CD4-positive, CD25-positive, alpha-beta regulatory T cell (primary cell): ENCODE results near the gene AHRR. TPM values are rescaled to one million over a fixed set of nuclear protein-coding genes. Genes with fewer than 3 reads are reported as not detected.
"Not testable (repeated sequence)": the region's sequence is repeated elsewhere in the genome, so short reads cannot be mapped to it uniquely, and the experiment has no call there.

Source experiments
- ATAC-seq, 2 donors: fragments of 150-1000 bp; cut with Tn5 transposase; one replicate each; pipeline ENCODE4 v1.10.0; 2021; ENCODE audit warnings: low read depth in 2 of 2, moderate number of reproducible peaks in 2 of 2, moderate library complexity in 1 of 2
- DNase-seq, 3 donors: peaks; one replicate each; pipeline versions ENCODE4 v3.0.0 to v3.0.0-alpha.2; 2012 to 2022; ENCODE audit warnings: mixed read lengths in 1 of 3
- H3K27ac ChIP-seq: one replicate; pipeline ENCODE4 v1.7.0; 2013; ENCODE audit warnings: mild to moderate bottlenecking, low read length; ENCODE audit not compliant: insufficient read depth, poor library complexity, severe bottlenecking
- H3K27me3 ChIP-seq: one replicate; pipeline ENCODE4 v1.7.0; 2013; ENCODE audit warnings: low read length; ENCODE audit not compliant: control insufficient read depth, insufficient read depth
- H3K36me3 ChIP-seq: one replicate; pipeline ENCODE4 v1.7.0; 2013; ENCODE audit warnings: mild to moderate bottlenecking, low read length, moderate library complexity; ENCODE audit not compliant: control insufficient read depth, insufficient read depth
- H3K4me1 ChIP-seq: 2 replicates; pipeline ENCODE4 v1.7.0; 2013; ENCODE audit warnings: mild to moderate bottlenecking, low read length; ENCODE audit not compliant: insufficient read depth, control insufficient read depth, poor library complexity, severe bottlenecking
- H3K4me3 ChIP-seq: one replicate; pipeline ENCODE4 v1.7.0; 2013; ENCODE audit warnings: low read depth, mild to moderate bottlenecking, low read length, moderate library complexity
- H3K9me3 ChIP-seq, 2 experiments: 1 replicate in 1 of 2; 2 replicates in 1 of 2; pipeline ENCODE4 v1.7.0; 2013; ENCODE audit warnings: low read length in 2 of 2, mild to moderate bottlenecking in 1 of 2, moderate library complexity in 1 of 2; ENCODE audit not compliant: control insufficient read depth in 2 of 2
- H3K27ac Mint-ChIP-seq, 3 donors: one replicate each; pipeline ENCODE4 v1.8.0; 2020 to 2022; ENCODE audit warnings: mild to moderate bottlenecking in 3 of 3, mixed read lengths in 3 of 3, moderate library complexity in 2 of 3
- H3K27me3 Mint-ChIP-seq: one replicate; pipeline ENCODE4 v1.8.0; 2022; ENCODE audit warnings: mild to moderate bottlenecking, mixed read lengths
- H3K36me3 Mint-ChIP-seq: one replicate; pipeline ENCODE4 v1.8.0; 2020; ENCODE audit warnings: mixed read lengths
- H3K4me1 Mint-ChIP-seq, 4 donors: one replicate each; pipeline ENCODE4 v1.8.0; 2020 to 2022; ENCODE audit warnings: mixed read lengths in 4 of 4, mild to moderate bottlenecking in 1 of 4
- H3K4me3 Mint-ChIP-seq, 4 donors: one replicate each; pipeline ENCODE4 v1.8.0; 2020 to 2022; ENCODE audit warnings: mild to moderate bottlenecking in 4 of 4, mixed read lengths in 4 of 4, moderate library complexity in 3 of 4
- H3K9me3 Mint-ChIP-seq, 7 donors: one replicate each; pipeline ENCODE4 v1.8.0; 2020 to 2022; ENCODE audit warnings: mixed read lengths in 7 of 7, mild to moderate bottlenecking in 3 of 7, moderate library complexity in 2 of 7
- polyA plus RNA-seq, 4 donors: library from polyadenylated mRNA; unstranded; fragments of 300-500 nt; fragmentation: Illumina TruSeq; gene quantifications; one replicate each; pipeline ENCODE4 v1.2.3, GENCODE V29; 2021
- total RNA-seq: library from RNA; stranded (reverse); gene quantifications from one replicate; pipeline ENCODE4 v1.2.3, GENCODE V29; 2022

The AHRR gene
- total and polyA plus RNA-seq, 5 donors from 2014 or later, result 0.20 to 4.5 (median 0.72) TPM

DNA sequence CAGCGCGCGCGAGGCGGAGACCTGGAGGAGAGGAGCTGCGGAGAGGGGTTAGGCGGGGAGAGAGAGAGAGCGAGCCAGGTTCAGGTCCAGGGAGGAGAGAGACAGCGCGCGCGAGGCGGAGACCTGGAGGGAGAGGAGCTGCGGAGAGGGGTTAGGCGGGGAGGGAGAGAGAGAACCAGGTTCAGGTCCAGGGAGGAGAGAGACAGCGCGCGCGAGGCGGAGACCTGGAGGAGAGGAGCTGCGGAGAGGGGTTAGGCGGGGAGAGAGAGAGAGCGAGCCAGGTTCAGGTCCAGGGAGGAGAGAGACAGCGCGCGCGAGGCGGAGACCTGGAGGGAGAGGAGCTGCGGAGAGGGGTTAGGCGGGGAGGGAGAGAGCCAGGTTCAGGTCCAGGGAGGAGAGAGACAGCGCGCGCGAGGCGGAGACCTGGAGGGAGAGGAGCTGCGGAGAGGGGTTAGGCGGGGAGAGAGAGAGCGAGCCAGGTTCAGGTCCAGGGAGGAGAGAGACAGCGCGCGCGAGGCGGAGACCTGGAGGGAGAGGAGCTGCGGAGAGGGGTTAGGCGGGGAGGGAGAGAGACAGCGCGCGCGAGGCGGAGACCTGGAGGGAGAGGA lies 152.8 kb downstream of the AHRR start:
- not testable (repeated sequence) for H3K27me3 ChIP-seq, ATAC-seq, DNase-seq, H3K9me3 ChIP-seq, H3K27ac ChIP-seq, H3K36me3 Mint-ChIP-seq, H3K9me3 Mint-ChIP-seq
- Mint-ChIP-seq H3K4me1 (peaks cover 0 to 29% (median 12%) of the 10 kb centered on the region in 4 donors), H3K27me3 (peaks cover 16% of the 10 kb centered on the region), H3K4me3 (peak overlapping the region; percentile 79 to 89 (median 86)), H3K27ac (peak overlapping the region in 1 of 3 donors; percentile 71)
- peaks cover 12% of the 10 kb centered on the region for H3K36me3 ChIP-seq
- H3K4me1 ChIP-seq, result peaks cover 35% of the 10 kb centered on the region
- peak overlapping the region; percentile 26 for H3K4me3 ChIP-seq

GRCh38 chr5:474840-475661 lies 153.5 kb downstream of the AHRR start:
- H3K36me3 ChIP-seq, result peaks cover 7% of the 10 kb centered on the region
- H3K4me1 ChIP-seq, result peaks cover 35% of the 10 kb centered on the region
- H3K27ac Mint-ChIP-seq, result no peak overlapping the region
- peak overlapping the region; percentile 70 to 89 (median 77) for H3K4me3 Mint-ChIP-seq
- H3K4me1 Mint-ChIP-seq, result peaks cover 0 to 24% (median 10%) of the 10 kb centered on the region in 4 donors
- no peaks in the 10 kb centered on the region for H3K9me3 ChIP-seq
- no peak for ATAC-seq
- H3K36me3 Mint-ChIP-seq, result no peaks in the 10 kb centered on the region
- no peak overlapping the region for H3K4me3 ChIP-seq
- no peaks in the 10 kb centered on the region for H3K27me3 ChIP-seq
- H3K27ac ChIP-seq, result no peak overlapping the region
- no peaks in the 10 kb centered on the region for H3K9me3 Mint-ChIP-seq
- peak in 1 of 3 donors; percentile 37 for DNase-seq
- H3K27me3 Mint-ChIP-seq, result peaks cover 16% of the 10 kb centered on the region

- Histone ChIP-seq H3K4me3 (no peak overlapping the region), H3K9me3 (no peaks in the 10 kb centered on the region), H3K4me1 (peaks cover 35% of the 10 kb centered on the region), H3K36me3 (peaks cover 6% of the 10 kb centered on the region), H3K27ac (no peak overlapping the region), H3K27me3 (no peaks in the 10 kb centered on the region)
- H3K4me3 Mint-ChIP-seq, result peak overlapping the region in 2 of 4 donors; percentile 61 to 76
- peaks cover 16% of the 10 kb centered on the region for H3K27me3 Mint-ChIP-seq
- no peak for DNase-seq
- peaks cover 0 to 20% (median 7%) of the 10 kb centered on the region in 4 donors for H3K4me1 Mint-ChIP-seq
- no peaks in the 10 kb centered on the region for H3K36me3 Mint-ChIP-seq
- H3K27ac Mint-ChIP-seq, result no peak overlapping the region
- no peaks in the 10 kb centered on the region for H3K9me3 Mint-ChIP-seq
- no peak for ATAC-seq
These were observed 154.2 kb downstream of the AHRR start for GRCh38 chr5:475704-476101.

DNA sequence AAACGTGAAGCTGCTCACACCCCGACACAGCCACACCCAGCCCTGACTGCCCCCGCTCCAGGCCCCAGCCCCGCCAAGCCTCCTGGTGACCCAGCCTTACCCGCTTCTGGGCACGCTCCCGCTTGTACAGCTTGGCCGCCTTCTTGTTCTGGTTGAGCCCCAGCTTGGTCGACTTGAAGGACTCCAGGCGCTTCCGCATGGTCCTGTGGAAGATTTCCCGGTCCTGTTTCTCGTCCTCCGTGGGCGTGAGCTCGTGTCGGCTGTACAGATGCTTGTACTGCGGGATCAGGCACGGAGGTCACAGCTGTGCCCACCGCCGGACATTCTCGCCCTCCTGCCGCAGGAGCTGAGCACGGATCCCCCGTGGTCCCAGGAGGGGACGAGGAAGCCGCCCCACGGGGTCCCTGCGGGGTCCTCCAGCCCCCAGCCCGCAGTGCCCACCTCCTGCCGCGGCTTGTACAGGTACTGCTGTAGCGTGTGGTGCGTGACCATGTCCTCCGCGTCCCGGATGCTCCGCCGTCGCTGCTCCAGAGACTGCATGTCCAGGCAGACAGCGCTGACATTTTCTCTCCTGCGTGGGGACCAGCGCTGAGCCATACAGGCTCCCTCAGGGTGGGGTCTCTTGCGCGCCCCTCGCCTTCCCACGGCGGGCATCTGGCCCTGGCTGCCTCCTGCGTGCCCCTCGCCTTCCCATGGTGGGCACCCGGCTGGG lies 154.7 kb downstream of the AHRR start:
- H3K36me3 ChIP-seq, result peaks cover 2% of the 10 kb centered on the region
- no peak overlapping the region for H3K4me3 ChIP-seq
- H3K27ac ChIP-seq, result no peak overlapping the region
- no peak for DNase-seq
- H3K4me1 Mint-ChIP-seq, result peaks cover 0 to 16% (median 5%) of the 10 kb centered on the region in 4 donors
- no peaks in the 10 kb centered on the region for H3K27me3 ChIP-seq
- peaks cover 21% of the 10 kb centered on the region for H3K27me3 Mint-ChIP-seq
- H3K36me3 Mint-ChIP-seq, result no peaks in the 10 kb centered on the region
- ATAC-seq, result no peak
- H3K9me3 Mint-ChIP-seq, result no peaks in the 10 kb centered on the region
- peak overlapping the region in 2 of 4 donors; percentile 38 to 68 for H3K4me3 Mint-ChIP-seq
- no peaks in the 10 kb centered on the region for H3K9me3 ChIP-seq
- no peak overlapping the region for H3K27ac Mint-ChIP-seq
- H3K4me1 ChIP-seq, result peaks cover 31% of the 10 kb centered on the region

- no peak overlapping the region for H3K4me3 ChIP-seq
- no peak for ATAC-seq
- Mint-ChIP-seq H3K9me3 (no peaks in the 10 kb centered on the region), H3K36me3 (no peaks in the 10 kb centered on the region), H3K4me1 (peaks cover 0 to 10% (median 2%) of the 10 kb centered on the region in 4 donors), H3K27ac (no peak overlapping the region), H3K4me3 (peak overlapping the region in 1 of 4 donors; percentile 38), H3K27me3 (peaks cover 22% of the 10 kb centered on the region)
- no peak for DNase-seq
- no peaks in the 10 kb centered on the region for H3K9me3 ChIP-seq
- H3K27me3 ChIP-seq, result no peaks in the 10 kb centered on the region
- no peak overlapping the region for H3K27ac ChIP-seq
- H3K4me1 ChIP-seq, result peaks cover 25% of the 10 kb centered on the region
- H3K36me3 ChIP-seq, result no peaks in the 10 kb centered on the region
These were observed 155.3 kb downstream of the AHRR start for GRCh38 chr5:476814-477175.

GRCh38 chr5:477247-477646 lies 155.7 kb downstream of the AHRR start:
- Mint-ChIP-seq H3K36me3 (no peaks in the 10 kb centered on the region), H3K4me3 (peak overlapping the region in 2 of 4 donors; percentile 38 to 68), H3K9me3 (no peaks in the 10 kb centered on the region), H3K27me3 (peaks cover 22% of the 10 kb centered on the region), H3K27ac (no peak overlapping the region), H3K4me1 (peaks cover 0 to 8% (median 0%) of the 10 kb centered on the region in 4 donors)
- no peaks in the 10 kb centered on the region for H3K27me3 ChIP-seq
- peaks cover 21% of the 10 kb centered on the region for H3K4me1 ChIP-seq
- H3K27ac ChIP-seq, result no peak overlapping the region
- H3K9me3 ChIP-seq, result no peaks in the 10 kb centered on the region
- ATAC-seq, result no peak
- no peaks in the 10 kb centered on the region for H3K36me3 ChIP-seq
- no peak for DNase-seq
- H3K4me3 ChIP-seq, result no peak overlapping the region

- no peak for ATAC-seq
- Histone ChIP-seq H3K27me3 (no peaks in the 10 kb centered on the region), H3K36me3 (no peaks in the 10 kb centered on the region), H3K4me3 (no peak overlapping the region), H3K27ac (no peak overlapping the region), H3K9me3 (no peaks in the 10 kb centered on the region), H3K4me1 (peaks cover 15% of the 10 kb centered on the region)
- DNase-seq, result no peak
- Mint-ChIP-seq H3K4me3 (peak overlapping the region in 1 of 4 donors; percentile 32), H3K4me1 (peaks cover 0 to 8% (median 0%) of the 10 kb centered on the region in 4 donors), H3K36me3 (no peaks in the 10 kb centered on the region), H3K27ac (no peak overlapping the region), H3K27me3 (peaks cover 22% of the 10 kb centered on the region), H3K9me3 (no peaks in the 10 kb centered on the region)
These were observed 156.4 kb downstream of the AHRR start for GRCh38 chr5:477871-478270.
